Dedifferentiated amniotic fluid mesenchymal stem cell (primary cell): ENCODE data around the gene MTPN.

Source experiments
- DNase-seq: peaks from one replicate; pipeline ENCODE4 v3.0.0-alpha.2; 2016; ENCODE audit errors: extremely low spot score

MTPN gene, protein sequence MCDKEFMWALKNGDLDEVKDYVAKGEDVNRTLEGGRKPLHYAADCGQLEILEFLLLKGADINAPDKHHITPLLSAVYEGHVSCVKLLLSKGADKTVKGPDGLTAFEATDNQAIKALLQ

DNA sequence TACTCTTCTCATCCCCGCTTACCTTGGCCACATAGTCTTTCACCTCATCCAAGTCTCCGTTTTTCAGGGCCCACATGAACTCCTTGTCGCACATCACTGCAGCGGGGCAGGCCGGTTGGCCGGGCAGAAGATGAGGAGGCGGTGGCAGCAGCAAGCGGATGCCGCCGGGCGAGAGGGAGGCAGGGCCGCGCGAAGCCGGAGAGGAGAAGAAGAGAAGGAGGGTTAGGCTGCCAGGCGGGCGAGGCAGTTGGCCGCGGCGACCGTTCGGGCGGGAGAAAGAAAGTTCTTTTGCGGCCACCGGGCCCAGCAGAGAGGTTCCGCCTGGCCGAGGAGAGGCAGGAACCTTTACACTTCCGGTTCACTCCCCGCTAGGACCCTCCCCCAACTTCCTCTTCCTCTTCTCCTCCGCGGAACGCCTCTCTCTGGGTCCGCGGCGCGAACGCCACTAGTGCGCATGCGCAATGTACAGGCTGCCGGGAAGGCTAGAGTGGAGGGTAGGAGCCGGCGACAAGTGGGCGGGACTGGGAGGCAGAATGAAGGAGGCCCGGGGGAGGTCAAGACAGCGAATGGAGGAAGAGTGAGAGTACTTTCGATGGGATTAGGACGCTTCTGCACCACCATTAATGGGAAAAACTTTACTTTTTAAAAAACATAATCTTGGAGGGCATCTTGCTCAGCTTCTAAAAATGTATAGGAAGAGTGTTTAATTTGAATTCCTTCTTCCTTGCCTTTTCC is at the start of gene MTPN:
MTPN (minus strand) TSS at position 353 of the 735 bp plus-strand sequence; CDS start at position 94, 259 bp downstream.
- peak; percentile 97 for DNase-seq

DNA sequence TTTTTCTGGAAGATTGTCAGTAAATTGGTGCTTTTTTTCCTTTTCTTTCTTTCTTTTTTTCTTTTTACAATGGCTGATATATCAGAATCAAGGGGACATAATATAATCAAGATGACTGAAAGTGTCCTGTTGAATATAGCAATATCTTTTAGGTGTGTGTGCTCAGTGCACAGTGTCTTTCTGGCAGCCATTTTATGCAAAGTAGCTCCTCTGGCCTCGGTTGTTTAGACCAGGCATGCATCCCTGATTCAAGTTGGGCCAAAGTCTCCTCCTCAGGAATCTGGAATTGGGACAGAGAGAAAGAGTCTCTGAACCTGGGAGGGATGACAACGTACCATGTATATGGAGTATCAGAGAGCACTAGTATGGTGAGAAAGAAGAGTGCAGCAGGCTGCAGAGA is 49.0 kb upstream of the MTPN start:
- no peak for DNase-seq

DNA sequence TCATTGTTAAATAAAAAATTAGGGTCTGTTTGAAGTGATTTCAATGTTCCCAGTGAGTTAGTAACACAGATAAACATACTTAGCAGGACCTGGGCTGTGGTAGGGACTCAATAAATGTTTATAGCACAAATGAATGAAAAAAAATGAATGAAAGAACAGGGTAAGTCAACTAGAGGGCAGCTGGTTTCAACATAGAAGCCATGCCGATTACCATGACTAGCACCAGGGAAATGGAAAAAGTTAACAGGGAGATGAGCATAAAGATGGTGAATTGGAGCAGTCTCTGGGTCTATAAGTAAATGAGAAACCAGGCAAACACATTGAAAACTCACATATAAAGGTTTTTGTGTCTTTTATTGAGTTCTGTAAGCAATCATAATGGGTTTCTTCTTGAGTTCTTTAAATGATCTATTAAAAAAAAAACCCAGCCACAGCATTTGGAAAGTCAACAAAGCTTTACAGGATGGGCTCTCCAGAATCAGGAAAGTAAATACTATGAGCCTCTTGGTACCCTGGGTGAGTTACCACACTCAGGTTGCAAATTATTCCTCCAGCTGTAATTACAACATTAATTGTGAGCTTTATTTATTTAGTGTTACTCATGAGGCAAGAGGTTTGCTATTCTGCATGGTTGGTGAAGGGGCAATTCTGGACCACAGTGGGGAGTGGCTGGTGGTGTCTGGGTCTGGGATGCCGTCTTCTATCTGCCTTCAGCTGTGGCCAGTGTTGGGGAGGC is 46.1 kb upstream of the MTPN start:
- no peak for DNase-seq

DNA sequence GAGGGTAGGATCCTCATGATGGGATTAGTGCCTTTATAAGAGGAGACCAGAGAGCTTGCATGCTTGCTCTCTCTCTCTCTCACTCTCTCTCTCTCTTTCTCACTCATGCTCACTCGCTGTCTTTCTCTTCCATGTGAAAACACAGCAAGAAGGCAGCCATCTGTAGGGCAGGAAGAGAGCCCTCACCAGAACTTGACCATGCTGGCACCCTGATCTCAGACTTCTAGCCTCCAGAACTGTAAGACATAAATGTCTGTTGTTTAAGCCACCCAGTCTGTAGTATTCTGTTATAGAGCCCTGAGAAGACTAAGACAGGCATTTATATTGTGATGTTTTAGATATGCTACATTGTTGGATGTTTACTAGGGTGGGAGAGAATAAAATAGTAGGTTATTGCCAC is 43.4 kb upstream of the MTPN start:
- no peak for DNase-seq

DNA sequence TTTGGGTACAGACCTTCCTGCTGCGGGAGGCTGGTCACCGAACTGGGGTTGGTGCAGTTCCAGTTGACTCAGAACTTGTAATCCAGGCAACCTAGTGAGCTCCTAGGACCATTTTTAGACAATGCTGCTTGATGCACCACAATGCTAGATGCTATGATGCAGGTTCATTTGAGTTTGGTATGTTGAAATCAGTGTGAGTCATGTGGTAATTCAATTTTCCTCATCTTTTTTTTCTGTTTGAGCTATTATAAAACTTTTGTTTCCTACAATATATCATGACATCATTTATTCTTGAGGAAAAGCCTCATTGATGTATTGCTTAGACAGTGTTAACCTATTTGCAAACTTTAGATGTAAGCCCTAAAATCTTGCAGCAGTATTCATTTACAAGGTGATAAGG is 40.9 kb upstream of the MTPN start:
- DNase-seq: no peak

DNA sequence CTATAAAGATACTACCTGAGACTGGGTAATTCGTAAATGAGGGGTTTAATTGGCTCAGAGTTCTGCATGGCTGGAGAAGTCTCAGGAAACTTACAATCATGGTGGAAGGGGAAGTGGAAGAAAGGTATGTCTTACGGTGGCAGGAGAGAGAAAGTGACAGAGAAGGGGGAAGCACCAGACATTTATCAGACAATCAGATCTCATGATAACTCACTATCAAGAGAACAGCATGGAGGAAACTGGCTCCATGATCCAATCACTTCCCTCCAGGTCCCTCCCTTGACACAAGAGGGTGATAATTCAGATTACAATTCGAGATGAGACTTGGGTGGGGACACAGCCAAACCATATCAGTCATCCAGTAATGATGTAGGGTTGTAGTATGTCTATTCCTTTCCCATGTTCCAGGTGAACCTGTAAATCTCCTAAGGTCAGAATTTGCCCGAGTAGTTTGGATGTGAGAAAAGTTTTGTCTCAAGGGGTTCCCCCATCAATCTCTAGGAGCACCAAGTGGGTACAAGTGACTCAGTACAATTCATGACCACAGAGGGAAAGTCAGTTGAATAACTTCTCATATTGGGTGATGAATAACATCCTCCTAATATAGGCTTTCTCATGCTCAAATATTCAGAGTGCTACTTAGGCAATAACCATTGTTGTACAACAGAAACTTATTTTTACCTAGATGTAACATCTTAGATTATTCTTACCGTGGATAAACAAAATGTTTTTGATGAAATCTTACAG is 39.7 kb upstream of the MTPN start:
- DNase-seq: no peak

DNA sequence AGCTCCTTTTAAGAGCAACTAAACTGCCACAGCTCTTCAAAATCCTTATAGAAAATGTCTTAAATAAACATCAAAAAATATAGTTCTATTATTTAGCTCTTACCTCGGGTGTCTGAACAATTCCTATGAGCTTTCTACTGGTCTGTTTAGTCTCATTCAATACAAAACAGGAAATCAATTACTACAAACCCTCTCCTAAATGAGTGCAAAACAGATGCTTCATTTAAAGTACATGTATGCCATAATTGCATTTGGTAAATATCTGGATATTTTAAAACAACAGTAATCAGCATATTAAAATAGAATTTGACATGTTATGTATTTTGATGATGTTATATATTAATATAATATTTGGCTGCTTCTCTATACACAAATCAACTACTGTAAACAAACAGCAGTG is 38.5 kb upstream of the MTPN start:
- DNase-seq: no peak

DNA sequence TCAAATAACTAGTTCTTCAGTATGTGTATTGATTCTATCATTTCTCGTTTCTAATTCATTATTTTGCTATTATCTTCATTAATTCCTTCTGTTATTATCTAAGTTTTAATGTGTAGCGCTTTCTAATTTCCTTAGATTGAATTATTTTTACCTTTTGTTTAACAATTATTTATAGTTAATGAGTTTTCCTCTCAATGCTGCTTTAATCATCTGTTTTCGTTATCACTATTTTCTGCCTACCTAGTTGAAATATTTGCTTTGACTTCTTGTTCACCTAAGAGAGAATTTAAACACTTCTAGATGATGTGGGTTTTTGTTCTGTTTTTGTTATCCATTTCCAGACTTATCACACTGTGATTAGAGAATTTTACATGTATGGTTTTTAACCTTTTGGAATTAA is 37.5 kb upstream of the MTPN start:
- no peak for DNase-seq

DNA sequence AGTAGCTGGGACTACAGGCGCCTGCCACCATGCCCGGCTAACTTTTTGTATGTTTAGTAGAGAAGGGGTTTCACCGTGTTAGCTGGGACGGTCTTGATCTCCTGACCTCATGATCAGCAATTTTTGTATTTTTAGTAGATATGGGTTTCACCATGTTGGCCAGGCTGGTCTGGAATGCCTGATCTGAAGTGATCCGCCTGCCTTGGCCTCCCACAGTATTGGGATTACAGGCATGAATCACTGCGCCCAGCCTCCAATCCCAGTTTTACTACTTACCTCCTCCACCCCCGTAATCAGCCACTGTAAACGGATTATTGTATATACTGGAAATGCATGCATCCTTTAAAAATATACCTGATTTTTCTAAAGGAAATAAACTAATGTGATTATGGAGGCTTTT is 35.1 kb upstream of the MTPN start:
- DNase-seq: no peak

DNA sequence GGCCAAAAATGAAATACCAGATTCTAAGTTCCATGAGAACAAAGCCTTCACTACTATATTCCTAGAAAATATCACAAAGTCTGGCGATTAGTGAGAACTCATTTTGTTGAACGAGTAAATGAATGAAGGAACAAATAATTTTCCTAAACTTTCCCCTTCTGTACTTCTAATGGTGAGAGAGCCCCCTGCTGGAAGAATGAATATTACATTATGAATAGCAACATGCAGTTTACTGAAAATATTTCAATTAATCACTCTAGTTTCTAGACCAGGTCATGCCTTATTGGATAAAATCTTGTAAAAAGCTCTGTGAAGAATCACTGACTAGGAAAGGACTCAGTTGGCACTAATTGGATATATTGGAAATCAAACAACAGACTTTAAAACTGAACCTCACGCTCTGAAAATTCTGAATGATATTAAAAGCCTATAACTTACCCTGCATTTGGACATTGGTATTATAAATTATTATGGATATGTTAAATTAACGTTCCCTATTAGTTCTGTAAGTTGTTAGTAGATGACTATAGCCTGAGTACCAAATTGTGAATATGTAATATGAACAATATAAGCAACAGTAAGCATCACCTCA is 32.4 kb upstream of the MTPN start:
- peak; percentile 79 for DNase-seq

DNA sequence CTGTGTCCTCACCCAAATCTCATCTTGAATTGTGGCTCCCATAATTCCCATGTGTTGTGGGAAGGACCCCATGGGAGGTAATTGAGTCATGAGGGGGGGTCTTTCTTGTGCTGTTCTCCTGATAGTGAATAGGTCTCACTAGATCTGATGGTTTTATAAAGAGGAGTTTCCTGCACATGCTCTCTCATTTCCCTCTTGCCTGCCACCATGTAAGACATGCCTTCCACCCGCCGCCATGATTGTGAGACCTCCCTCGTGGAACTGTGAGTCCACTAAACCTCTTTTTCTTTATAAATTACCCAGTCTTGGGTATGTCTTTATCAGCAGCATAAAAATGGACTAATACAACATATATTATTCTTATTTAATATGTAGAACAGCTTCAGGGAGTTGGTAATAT is 29.0 kb upstream of the MTPN start:
- DNase-seq: no peak

DNA sequence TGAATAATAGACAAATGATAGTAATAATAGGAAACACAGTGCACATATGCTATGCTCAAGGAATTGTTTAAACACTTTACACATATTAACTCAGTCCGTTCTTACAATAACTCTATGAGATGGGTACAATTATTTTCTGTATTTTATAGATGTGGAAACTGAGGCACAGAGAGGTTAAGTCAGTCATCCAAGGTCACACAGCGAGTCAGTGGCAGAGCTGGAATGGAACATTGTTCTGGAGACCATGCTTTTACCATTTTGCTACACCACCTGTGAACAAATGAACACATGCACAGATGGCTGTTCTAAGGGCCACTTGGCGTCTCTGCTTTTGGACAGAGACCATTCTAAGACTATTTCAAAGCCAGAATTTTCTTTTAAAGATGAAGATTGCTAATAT is 26.9 kb upstream of the MTPN start:
- DNase-seq: no peak

DNA sequence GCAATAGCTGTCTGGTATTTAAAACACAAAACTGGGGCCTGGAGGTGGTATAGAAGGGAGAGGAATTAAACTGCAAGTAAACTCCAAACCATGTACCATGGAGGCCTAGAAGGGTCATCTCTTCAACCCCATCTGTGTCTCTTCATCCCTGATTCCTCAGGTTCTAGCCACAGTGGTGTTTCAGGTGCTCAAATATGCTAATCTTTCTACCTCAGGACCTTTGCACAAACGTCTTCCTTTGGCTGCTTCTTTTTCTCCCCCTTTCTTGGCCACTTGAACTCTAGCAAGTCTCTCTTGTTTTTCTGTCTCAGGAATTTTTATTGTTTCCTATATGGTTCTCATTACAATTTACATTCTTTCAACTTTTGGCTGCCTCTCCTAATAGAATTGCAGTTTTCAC is 25.6 kb upstream of the MTPN start:
- DNase-seq: no peak

DNA sequence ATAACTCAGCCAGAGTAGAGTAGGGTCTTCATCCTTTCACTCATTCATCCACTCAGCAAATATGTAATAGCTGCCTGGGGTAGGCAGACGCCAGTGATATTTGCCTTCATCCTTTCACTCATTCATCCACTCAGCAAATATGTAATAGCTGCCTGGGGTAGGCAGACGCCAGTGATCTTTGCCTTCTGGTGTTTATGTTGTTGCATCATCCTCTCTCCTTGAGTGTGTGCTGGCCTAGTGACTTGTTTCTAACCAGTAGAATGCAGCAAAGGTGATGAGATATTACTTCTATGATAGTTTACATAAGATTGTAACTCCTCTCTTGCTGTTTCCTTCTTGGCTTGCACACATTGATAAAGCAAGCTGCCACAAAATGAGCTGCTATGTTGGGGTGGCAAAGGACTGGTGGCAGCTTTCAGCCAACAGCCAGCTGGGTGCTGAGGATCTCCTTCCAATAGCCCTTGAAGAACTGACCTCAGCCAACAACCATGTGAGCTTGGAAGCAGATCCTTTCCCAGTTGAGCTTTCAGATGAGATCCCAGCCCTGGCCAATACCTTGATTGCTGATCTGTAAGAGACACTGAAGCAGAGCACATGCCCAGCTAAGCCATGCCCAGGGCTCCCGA is 23.2 kb upstream of the MTPN start:
- DNase-seq: no peak

DNA sequence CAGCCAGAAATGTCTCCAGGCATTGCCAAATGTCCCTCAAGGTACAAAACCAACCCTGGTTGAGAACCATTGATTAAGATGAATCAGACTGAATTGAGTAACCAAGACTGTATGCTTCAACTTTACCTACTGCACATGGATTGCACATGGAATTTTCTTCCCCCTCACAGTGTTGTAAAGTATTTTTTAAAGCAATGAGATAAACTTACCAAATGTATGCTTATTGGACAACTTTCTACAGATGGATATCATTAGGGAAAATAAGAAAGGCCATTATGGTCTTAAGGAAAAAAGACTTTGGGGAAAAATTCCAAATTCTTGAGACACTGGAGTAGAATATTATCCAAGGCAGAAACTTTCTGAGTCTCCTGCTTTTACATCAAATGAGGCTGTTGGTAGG is 20.9 kb upstream of the MTPN start:
- DNase-seq: no peak

DNA sequence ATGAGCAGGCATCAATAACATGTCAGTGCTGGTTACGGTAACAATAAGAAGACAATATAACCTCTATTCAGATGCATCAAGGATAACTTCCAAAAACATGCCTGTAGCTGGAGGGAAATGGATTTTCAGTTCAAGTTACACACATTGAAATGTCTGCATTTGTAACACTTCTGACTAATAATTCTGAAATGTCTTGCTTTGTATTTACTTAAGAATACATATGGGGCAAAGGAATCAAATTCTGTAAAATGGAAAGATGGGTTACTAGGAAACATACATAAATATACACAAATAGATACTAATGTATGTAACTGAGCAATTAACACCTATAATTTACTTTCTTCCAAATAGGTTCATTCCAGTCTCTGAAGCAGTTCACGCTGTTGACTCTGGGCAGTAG is 18.6 kb upstream of the MTPN start:
- no peak for DNase-seq

DNA sequence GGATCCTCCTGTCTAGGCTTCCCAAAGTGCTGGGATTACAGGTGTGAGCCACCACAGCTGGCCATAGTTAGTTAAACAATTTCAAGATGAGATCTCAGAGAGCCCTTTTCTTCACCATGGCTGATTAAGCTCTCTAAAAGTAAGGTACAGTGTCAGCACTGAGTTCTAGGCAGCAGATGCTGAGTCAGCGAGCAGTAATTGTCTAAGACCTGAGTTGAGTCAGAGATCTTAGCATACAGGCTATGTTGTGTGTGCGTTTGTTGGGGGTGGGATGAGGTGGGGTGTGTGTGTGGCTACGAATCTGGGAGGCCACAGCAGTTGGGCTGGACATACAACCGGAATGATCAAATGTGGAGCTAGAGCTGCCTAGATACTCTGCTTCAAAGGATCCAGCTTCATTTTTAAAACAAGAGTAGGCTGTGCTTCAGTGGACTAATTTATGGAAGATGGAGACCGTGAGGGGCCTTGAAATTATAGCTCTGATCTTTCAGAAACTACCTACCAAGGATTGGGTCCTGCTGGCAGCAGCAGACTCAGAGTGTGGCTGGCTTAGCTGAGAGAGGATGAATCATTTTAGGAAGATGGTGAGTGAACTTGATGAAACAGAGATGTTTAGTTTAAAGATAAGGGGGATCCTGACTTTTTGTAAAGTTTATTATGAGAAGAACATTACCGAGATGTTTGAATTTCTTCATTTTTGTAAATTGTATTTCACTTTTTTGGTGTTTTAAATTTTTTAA is 17.5 kb upstream of the MTPN start:
- DNase-seq: no peak

DNA sequence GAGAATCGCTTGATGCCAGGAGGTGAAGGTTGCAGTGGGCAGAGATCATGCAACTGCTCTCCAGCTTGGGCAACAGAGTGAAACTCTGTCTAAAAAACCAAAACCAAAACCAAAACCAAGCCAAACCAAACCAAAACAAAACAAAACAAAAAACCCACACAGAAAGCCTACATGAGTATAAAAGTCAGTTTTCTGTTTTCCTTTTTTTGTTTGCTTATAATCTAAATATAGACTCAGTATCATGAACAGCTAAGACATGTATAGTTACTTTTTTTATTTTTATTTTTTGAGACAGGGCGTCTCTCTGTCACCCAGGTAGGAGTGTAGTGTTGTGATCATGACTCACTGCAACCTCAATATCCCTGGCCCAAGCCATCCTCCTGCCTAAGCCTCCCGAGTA is 16.8 kb upstream of the MTPN start:
- DNase-seq: no peak

DNA sequence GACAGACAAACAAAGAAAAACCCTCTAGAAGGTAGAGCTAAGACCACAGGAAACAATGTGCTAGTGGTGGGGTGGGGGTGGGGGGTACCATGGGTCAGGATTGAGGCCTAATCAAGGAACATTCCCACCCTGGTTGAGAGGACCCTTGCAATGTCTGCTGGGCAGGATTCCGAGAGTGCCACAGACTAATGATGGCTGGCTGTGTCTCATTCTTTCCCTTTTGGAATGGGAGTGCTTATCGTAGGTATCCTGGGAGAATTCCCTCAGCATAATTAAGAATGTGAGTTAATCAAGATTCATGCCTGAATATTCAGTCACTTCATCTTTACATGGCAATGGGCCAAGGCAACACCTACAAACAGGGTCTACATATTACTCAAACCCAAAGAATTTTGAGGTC is 14.7 kb upstream of the MTPN start:
- no peak for DNase-seq

DNA sequence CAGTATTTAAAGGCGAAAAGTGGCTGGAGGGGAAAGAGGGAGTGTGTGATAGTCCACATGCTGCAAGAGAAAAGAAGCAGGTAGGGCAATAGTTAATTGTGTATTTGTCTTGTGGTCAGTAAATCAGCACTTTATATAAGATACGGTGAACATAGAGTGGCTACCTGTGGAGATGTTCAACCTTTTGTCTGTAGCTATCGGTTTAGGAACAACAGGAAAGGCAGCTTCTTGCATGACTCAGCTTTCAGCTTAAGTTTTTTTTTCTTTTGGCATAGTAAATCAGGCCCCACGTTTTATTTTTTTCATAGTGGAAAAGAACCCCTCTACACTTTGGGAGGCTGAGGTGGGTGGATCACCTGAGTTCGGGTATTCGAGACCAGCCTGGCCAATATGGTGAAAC is 14.2 kb upstream of the MTPN start:
- no peak for DNase-seq

DNA sequence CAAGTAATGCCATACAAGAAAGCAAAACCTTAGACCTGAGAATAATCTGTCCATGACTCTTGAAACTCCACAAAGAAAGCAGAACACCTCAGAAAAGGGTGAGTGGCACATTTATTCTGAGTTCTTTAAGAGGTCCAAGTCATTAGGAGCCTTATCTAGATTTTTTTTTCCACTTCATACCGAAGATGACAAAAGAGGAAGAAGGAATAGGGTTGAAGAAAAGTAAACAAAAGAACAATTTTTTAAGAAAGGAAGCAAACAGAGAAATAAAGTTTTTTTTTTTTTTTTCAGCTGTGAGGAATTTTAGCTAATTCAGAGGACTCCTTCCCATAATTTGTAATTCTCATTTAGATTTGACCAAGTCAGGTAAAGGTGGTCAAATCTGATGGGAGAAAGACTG is 13.1 kb upstream of the MTPN start:
- no peak for DNase-seq
